Gastroesophageal sphincter (tissue), 3 donors: ENCODE data around the gene PRR12.

Experiments
- EP300 ChIP-seq: sonication (generic); formaldehyde crosslinking; IDR thresholded peaks from one replicate; pipeline ENCODE4 v1.6.1; 2017; ENCODE audit warnings: antibody characterized with exemption, mild to moderate bottlenecking
- POLR2A ChIP-seq, 2 donors: fragments of 450-650 bp; IDR thresholded peaks; one replicate each; pipeline ENCODE4 v1.6.1; 2017; ENCODE audit warnings: antibody characterized with exemption in 2 of 2, mild to moderate bottlenecking in 2 of 2, moderate library complexity in 1 of 2
- TF ChIP-seq, protein P1 (sequence below), 4 experiments: fragments of 200-600 bp in 2 of 4; fragments of 450-650 bp in 2 of 4; sonication (generic) in 1 of 4; IDR thresholded peaks; one replicate each; pipeline ENCODE4 v1.5.1; 2017 to 2019; ENCODE audit warnings: antibody characterized with exemption in 4 of 4, mild to moderate bottlenecking in 2 of 4, moderate library complexity in 2 of 4

DNA sequence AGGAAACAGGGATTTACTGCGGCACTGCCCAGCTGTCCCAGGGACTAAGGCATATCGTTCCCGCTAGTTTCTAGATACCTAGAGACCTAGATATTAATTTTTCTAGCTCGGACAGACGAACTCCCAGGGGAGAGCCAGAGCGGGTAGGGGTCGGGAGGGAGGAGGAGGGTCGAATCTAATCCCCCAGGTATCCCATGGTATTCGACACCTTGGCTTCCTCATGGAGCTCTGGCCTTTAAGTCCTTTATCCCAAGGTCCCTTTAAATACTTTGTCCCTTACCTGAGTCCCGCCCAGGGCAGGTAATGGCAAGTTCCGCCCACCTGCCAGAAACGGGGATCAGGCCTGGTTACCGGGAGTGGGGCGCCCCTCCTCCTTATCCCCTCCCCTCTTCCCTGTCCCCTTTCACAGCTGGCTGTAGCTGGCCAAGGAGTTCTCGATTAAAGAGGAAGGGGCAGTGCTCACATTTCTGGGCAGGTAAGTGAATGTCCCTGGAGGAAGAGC is 9.9 kb upstream of the PRR12 start, which contains the start of gene PRRG2:
- TF ChIP-seq POLR2A (IDR thresholded peaks at IDR 0.05) (no peak), EP300 (no peak)
- TF ChIP-seq, protein P1, sequence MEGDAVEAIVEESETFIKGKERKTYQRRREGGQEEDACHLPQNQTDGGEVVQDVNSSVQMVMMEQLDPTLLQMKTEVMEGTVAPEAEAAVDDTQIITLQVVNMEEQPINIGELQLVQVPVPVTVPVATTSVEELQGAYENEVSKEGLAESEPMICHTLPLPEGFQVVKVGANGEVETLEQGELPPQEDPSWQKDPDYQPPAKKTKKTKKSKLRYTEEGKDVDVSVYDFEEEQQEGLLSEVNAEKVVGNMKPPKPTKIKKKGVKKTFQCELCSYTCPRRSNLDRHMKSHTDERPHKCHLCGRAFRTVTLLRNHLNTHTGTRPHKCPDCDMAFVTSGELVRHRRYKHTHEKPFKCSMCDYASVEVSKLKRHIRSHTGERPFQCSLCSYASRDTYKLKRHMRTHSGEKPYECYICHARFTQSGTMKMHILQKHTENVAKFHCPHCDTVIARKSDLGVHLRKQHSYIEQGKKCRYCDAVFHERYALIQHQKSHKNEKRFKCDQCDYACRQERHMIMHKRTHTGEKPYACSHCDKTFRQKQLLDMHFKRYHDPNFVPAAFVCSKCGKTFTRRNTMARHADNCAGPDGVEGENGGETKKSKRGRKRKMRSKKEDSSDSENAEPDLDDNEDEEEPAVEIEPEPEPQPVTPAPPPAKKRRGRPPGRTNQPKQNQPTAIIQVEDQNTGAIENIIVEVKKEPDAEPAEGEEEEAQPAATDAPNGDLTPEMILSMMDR (IDR thresholded peaks at IDR 0.05) = no peak
